NCI-H2196 (cell line): Measurements from ENCODE around the gene USP28.
"Not testable (repeated sequence)": the region's sequence is repeated elsewhere in the genome, so short reads cannot be mapped to it uniquely, and the experiment has no call there.

Experiments
- DNase-seq: peaks from one replicate; lab custom pipeline; 2025; ENCODE audit not compliant: unreplicated experiment; lab: John Stamatoyannopoulos, UW

The USP28 gene

GRCh38 chr11:113875234-113876073 lies at the start of gene USP28:
TSS of gene USP28 (minus strand) at chr11:113875572. CDS start at chr11:113875501, 71 bp downstream.
- DNase-seq: peak; percentile 98

- no peak for DNase-seq
Measured at GRCh38 chr11:113923572-113923971, 48.2 kb upstream of the USP28 start.

DNA sequence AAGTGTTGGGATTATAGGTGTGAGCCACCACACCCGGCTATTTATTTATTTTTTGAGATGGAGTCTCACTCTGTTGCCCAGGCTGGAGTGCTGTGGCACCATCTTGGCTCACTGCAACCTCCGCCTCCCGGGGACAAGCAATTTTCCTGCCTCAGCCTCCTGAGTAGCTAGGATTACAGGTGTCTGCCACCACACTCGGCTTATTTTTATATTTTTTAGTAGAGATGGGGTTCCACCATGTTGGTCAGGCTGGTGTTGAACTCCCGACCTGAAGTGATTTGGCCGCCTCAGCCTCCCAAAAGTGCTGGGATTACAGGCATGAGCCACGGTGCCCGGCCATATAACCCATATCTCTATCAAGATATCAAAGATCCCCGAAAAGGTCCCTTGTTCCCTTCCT lies 36.1 kb upstream of the USP28 start:
- DNase-seq: not testable (repeated sequence)

DNA sequence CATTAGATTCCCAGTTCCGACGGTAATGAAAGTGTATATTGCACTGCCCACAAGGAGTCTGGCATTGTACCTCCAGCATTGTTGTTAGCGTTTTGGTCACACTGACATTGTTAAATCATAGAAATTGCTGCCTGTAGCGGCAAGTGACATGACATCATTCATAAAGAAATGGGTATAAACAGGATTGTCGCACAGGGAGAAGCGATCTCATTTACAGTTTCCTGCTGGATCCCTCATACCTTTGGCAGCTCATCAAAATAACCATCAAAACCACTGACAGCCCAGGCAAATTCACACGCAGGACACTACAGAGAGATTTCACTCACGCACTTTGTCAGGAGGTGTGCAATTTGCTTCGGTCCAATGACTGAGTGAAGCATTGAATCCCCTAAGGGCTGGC lies 32.7 kb upstream of the USP28 start:
- DNase-seq: no peak

DNA sequence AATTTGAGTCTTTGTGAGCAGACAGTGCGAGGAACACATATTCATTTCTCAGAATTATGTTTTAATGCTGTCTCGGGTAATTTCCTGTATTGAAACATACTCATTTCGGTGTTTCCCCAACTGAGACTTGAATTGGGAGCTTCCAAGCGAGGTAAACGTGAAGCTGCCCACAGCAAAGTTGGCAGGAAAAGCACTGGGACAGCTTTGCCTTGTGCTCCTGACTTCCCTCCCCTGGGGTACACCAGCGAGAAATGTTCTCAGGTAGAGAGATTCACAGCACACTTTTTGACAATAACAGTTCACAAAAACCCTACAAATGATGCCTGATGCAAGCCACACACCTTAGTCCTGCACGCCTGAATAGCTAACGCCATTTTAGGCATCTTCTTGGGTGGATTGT lies 32.3 kb upstream of the USP28 start:
- no peak for DNase-seq

GRCh38 chr11:113907152-113907551 lies 31.8 kb upstream of the USP28 start:
- DNase-seq: no peak

- DNase-seq: no peak
Measured at GRCh38 chr11:113906516-113906915, 31.1 kb upstream of the USP28 start.

GRCh38 chr11:113906038-113906437 lies 30.7 kb upstream of the USP28 start:
- no peak for DNase-seq

DNA sequence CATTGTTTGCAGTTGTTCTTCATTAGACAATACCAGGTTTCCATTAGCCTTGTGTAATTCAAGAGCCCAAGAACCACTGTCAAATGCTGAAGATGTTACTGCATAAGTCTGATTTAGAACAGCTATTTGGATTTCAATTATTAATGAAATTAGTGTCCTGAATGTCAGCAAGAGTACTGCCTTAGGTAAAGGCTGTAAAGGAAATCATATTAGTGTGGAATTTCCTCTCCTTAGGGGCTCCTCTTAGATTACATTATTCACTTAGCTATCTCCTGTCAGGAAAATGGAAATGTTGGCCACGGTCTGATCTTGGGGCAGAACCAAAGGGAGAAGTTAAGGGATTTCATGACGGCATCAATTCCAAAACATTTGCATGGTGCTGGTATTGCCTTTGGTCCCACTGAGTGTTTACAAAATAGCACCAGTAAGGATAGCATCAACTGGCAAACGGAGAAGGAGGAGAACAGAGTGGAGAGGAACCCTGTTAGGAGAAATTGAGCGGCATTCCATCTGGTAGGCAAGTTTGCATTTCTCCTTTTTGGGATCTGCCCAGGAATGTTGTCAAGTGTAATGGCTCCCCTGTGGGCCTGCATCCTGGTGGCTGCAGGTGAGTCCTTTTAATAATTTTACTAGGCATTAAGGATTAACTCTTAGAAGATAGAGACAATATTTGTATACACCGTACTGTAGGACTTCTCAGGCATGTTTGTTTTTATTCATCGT lies 29.2 kb upstream of the USP28 start, which contains the start of gene HTR3B:
Gene HTR3B (plus strand): TSS at position 418 of the 723 bp plus-strand sequence. CDS start 138 bp downstream, at position 556.
- DNase-seq: no peak

DNA sequence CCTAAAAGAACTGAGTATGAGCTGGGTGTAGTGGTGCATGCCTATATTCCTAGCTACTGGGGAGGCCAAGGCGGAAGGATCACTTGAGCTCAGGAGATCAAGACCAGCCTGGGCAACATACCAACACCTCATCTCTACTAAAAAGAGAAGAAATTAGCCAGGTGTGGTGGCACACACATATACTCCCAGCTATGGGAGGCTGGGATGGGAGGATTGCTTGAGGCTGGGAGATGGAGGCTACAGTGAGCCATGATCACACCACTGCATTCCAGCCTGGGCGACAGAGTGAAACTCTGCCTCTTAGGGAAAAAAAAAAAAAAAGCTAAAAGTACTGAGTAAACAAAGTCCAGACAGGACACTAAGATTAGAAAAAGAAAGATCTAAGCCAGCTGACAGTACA lies 25.8 kb upstream of the USP28 start:
- DNase-seq: no peak

- peak; percentile 44 for DNase-seq
Measured at GRCh38 chr11:113896156-113896879, 20.9 kb upstream of the USP28 start.

GRCh38 chr11:113895367-113896155 lies 20.2 kb upstream of the USP28 start:
- no peak for DNase-seq

- no peak for DNase-seq
Measured at GRCh38 chr11:113894421-113894996, 19.1 kb upstream of the USP28 start.

DNA sequence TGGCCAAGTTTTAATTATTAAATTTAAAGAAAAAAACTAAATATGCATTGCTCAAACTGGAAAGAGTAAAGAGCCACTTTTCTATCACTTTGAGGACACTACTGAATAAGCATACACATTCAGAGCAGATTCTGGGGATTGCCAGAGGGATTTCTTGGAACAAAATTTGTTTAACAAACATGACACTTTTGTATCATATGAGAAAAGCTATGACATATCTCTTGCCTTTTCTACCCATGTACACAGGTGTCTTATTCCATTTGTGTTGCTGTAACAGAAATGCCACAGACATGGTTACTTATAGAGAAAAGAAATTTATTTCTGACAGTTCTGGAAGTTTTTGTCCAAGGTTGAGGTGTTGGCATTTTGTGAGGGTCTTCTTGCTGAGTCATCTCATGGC lies 13.5 kb upstream of the USP28 start:
- no peak for DNase-seq

GRCh38 chr11:113885897-113886296 lies 10.5 kb upstream of the USP28 start:
- DNase-seq: peak; percentile 54

DNA sequence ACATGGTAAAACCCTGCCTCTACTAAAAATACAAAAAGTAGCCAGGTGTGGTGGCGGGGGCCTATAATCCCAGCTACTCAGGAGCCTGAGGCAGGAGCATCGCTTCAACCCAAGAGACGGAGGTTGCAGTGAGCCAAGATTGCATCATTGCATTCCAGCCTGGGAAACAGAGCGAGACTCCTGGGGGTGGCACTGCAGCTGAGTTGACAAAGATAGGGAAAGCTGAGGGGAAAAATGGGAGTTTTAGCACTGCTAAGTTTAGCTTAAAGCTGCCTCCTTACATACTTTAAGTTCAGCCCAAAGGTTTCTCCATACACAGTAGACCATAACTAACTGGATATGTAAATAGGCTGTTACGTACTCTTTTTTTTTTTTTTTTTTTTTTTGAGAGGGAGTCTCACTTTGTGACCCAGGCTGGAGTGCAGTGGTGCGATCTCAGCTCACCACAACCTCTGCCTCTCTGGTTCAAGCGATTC lies 9.0 kb upstream of the USP28 start:
- no peak for DNase-seq

DNA sequence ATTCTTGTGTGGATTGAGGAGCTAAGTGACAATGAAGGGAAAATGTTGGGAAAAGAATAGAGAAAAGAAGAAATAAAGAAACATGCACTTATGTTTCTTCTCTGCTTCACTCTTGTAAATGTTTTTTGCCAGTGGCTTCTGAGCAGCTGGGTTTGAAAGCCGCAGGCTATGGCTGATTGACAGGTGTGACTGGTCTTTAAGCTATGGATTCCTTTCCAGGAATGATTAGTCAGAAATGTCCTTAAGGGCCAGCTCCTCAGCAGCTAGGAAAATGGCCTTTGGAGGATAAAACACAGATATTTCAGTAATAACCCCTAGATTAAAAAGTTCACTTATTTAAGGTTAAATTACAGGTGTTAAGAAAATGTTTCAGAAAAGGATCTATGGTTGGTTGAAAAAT lies 6.5 kb upstream of the USP28 start:
- no peak for DNase-seq

GRCh38 chr11:113880971-113881370 lies 5.6 kb upstream of the USP28 start:
- no peak for DNase-seq

DNA sequence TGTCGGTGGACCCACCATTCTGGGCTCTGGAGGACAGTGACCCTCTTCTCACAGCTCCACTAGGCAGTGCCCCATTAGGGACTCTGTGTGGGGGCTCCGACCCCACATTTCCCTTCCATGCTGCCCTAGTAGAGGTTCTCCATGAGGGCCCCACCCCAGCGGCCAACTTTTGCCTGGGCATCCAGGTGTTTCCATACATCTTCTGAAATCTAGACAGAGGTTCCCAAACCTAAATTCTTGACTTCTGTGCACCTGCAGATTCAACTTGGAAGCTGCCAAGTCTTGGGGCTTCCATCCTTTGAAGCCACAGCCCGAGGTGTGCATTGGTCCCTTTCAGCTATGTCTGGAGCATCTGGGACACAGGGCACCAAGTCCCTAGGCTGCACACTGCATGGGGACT lies 4.1 kb upstream of the USP28 start:
- not testable (repeated sequence) for DNase-seq

DNA sequence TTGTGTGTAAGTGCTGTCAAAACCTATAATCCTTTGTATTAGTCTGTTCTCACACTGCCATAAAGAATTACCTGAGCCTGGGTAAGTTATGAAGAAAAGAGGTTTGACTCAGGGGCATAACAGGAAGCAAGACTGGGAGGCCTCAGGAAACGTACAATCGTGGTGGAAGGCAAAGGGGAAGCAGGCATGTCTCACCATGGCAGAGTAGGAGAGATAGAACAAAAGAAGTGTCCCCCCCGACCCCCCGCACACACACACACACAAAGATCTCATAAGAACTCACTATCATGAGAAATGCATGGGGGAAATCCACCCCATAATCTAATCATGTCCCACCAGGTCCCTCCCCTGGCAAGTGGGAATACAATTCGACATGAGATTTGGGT lies 2.3 kb upstream of the USP28 start:
- DNase-seq: no peak
